ENCODE data around the gene ALDH1A1.
A peak's percentile ranks its signal among the peaks of the same experiment; 100 is the strongest.

The ALDH1A1 gene

GRCh38 chr9:72981433-72981832 lies 28.6 kb upstream of the ALDH1A1 start:
- Histone ChIP-seq H2AK5ac (ENCODE audit: low read length) (peak overlapping the region; percentile 57), H3K79me1 (ENCODE audit: low read length) (peaks cover 5% of the 10 kb centered on the region), H2BK12ac (ENCODE audit: low read length) (peak overlapping the region; percentile 99), H4K91ac (ENCODE audit: low read depth, low read length) (peak overlapping the region; percentile 85), H4K8ac (ENCODE audit: low read depth, low read length) (peak overlapping the region; percentile 53), H3K4me1 (ENCODE audit: control insufficient read depth in 1 of 2, insufficient read depth in 2 of 2, low read length in 2 of 2) (peaks cover 3 to 5% of the 10 kb centered on the region in 2 experiments), H2BK120ac (ENCODE audit: insufficient read depth, low read length, poor library complexity) (peak overlapping the region; percentile 64), H3K14ac (ENCODE audit: low read length) (peak overlapping the region; percentile 60), H3K27ac (ENCODE audit: low read depth, low read length) (peak overlapping the region; percentile 34), H3K23ac (ENCODE audit: low read length) (no peak overlapping the region), H3K18ac (ENCODE audit: low read length) (no peak overlapping the region), H3K9me3 (ENCODE audit: insufficient read depth, low read depth, low read length) (no peaks in the 10 kb centered on the region), H3K9ac (ENCODE audit: low read length) (no peak overlapping the region), H3K4me2 (ENCODE audit: low read length) (no peak overlapping the region), H4K12ac (ENCODE audit: low read depth, low read length) (no peak overlapping the region), H3K79me2 (ENCODE audit: control insufficient read depth, insufficient read depth, low read length, poor library complexity) (no peaks in the 10 kb centered on the region), H3K36me3 (ENCODE audit: control insufficient read depth in 1 of 2, insufficient read depth in 2 of 2, low read length in 2 of 2) (no peaks in the 10 kb centered on the region), H2BK5ac (ENCODE audit: low read depth, low read length, poor library complexity) (peak overlapping the region; percentile 72), H3K27me3 (ENCODE audit: insufficient read depth, low read length) (no peaks in the 10 kb centered on the region), H3K4ac (ENCODE audit: low read depth, low read length) (no peak overlapping the region), H3K4me3 (ENCODE audit: low read depth, low read length) (no peak overlapping the region), H2AFZ (ENCODE audit: insufficient read depth, low read length, poor library complexity) (peak overlapping the region; percentile 56)
- DNase-seq, result peak in 1 of 2 donors; percentile 18
- no CpG with 5 or more reads among the region's 5 CpGs for WGBS (ENCODE audit: extremely low coverage, insufficient coverage, insufficient read length)

DNA sequence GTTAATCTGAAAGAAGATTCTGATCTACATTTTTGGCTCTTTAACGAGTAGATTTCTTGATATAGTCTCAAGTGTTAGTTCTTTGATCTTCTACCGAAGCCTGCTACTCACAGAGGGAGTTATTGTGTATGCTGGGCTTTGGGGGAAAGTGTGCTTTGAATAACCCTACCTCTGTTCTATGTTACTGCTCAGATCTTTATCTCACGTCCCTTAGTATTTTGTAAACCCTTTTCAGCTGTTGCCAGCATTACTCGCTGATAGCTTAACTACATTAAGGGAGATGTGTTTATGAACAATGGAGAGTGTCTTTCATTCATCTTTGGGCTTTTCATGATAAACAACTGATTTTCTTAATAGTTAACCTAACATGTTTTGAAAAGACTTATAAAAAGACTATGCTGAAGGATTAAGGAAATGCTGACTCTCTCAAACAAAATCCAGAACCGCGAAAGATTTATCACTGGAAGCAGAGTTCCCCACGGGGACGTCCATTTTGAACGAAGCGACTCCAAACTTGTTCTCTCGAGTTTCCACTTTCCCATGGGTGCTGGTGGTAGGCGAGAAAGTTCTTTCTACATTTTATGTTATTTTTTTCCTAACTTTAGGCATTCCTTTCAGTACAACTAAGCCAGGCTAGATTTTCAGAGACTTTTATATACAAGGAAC lies 27.9 kb upstream of the ALDH1A1 start:
- Histone ChIP-seq H3K23ac (ENCODE audit: low read length) (no peak overlapping the region), H3K79me2 (ENCODE audit: control insufficient read depth, insufficient read depth, low read length, poor library complexity) (no peaks in the 10 kb centered on the region), H3K79me1 (ENCODE audit: low read length) (peaks cover 5% of the 10 kb centered on the region), H2BK5ac (ENCODE audit: low read depth, low read length, poor library complexity) (peak overlapping the region; percentile 68), H3K4me1 (ENCODE audit: control insufficient read depth in 1 of 2, insufficient read depth in 2 of 2, low read length in 2 of 2) (peaks cover 3 to 5% of the 10 kb centered on the region in 2 experiments), H3K4me3 (ENCODE audit: low read depth, low read length) (no peak overlapping the region), H3K9ac (ENCODE audit: low read length) (no peak overlapping the region), H3K18ac (ENCODE audit: low read length) (no peak overlapping the region), H2AFZ (ENCODE audit: insufficient read depth, low read length, poor library complexity) (no peak overlapping the region), H2BK12ac (ENCODE audit: low read length) (no peak overlapping the region), H4K91ac (ENCODE audit: low read depth, low read length) (peak overlapping the region; percentile 37), H3K36me3 (ENCODE audit: control insufficient read depth in 1 of 2, insufficient read depth in 2 of 2, low read length in 2 of 2) (no peaks in the 10 kb centered on the region), H4K8ac (ENCODE audit: low read depth, low read length) (no peak overlapping the region), H3K4me2 (ENCODE audit: low read length) (no peak overlapping the region), H3K14ac (ENCODE audit: low read length) (no peak overlapping the region), H2AK5ac (ENCODE audit: low read length) (no peak overlapping the region), H4K12ac (ENCODE audit: low read depth, low read length) (no peak overlapping the region), H3K27ac (ENCODE audit: low read depth, low read length) (peak overlapping the region; percentile 72), H3K9me3 (ENCODE audit: insufficient read depth, low read depth, low read length) (no peaks in the 10 kb centered on the region), H3K4ac (ENCODE audit: low read depth, low read length) (no peak overlapping the region), H3K27me3 (ENCODE audit: insufficient read depth, low read length) (no peaks in the 10 kb centered on the region), H2BK120ac (ENCODE audit: insufficient read depth, low read length, poor library complexity) (peak overlapping the region; percentile 43)
- DNase-seq, result peak; percentile 54 to 83
- no CpG with 5 or more reads among the region's 12 CpGs for WGBS (ENCODE audit: extremely low coverage, insufficient coverage, insufficient read length)

DNA sequence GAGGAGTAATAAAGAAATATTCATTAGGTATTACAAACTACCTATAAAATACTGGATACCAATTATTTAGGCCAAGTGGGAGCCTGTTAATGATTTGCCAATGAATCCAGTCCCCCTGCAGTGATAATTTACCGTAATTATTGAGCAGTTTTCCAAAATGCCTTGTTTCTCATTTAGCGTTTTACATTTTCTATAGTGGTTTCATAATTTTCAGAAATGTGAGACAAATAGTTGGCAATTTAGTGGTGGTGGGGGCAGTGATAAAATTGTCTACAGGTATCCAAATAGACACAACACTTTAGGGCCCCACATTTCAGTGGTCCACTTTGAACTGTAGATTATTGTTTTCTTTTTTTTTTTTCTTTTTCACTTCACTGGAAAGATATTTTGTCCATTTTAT lies 27.3 kb upstream of the ALDH1A1 start:
- no CpG with 5 or more reads among the region's 2 CpGs for WGBS (ENCODE audit: extremely low coverage, insufficient coverage, insufficient read length)
- H2AFZ ChIP-seq (ENCODE audit: insufficient read depth, low read length, poor library complexity), result no peak overlapping the region
- H4K8ac ChIP-seq (ENCODE audit: low read depth, low read length), result no peak overlapping the region
- no peak overlapping the region for H2AK5ac ChIP-seq (ENCODE audit: low read length)
- no peak overlapping the region for H3K18ac ChIP-seq (ENCODE audit: low read length)
- DNase-seq, result no peak
- H2BK5ac ChIP-seq (ENCODE audit: low read depth, low read length, poor library complexity), result no peak overlapping the region
- no peak overlapping the region for H2BK12ac ChIP-seq (ENCODE audit: low read length)
- H4K12ac ChIP-seq (ENCODE audit: low read depth, low read length), result no peak overlapping the region
- H3K79me1 ChIP-seq (ENCODE audit: low read length), result peaks cover 5% of the 10 kb centered on the region
- H3K79me2 ChIP-seq (ENCODE audit: control insufficient read depth, insufficient read depth, low read length, poor library complexity), result no peaks in the 10 kb centered on the region
- no peak overlapping the region for H2BK120ac ChIP-seq (ENCODE audit: insufficient read depth, low read length, poor library complexity)
- no peak overlapping the region for H3K14ac ChIP-seq (ENCODE audit: low read length)
- H3K36me3 ChIP-seq (ENCODE audit: control insufficient read depth in 1 of 2, insufficient read depth in 2 of 2, low read length in 2 of 2), result no peaks in the 10 kb centered on the region
- H3K4me2 ChIP-seq (ENCODE audit: low read length), result no peak overlapping the region
- H3K4me1 ChIP-seq (ENCODE audit: control insufficient read depth in 1 of 2, insufficient read depth in 2 of 2, low read length in 2 of 2), result peaks cover 3 to 5% of the 10 kb centered on the region in 2 experiments
- no peak overlapping the region for H3K9ac ChIP-seq (ENCODE audit: low read length)
- H3K23ac ChIP-seq (ENCODE audit: low read length), result no peak overlapping the region
- H3K27ac ChIP-seq (ENCODE audit: low read depth, low read length), result peak overlapping the region; percentile 19
- no peak overlapping the region for H3K4ac ChIP-seq (ENCODE audit: low read depth, low read length)
- no peak overlapping the region for H3K4me3 ChIP-seq (ENCODE audit: low read depth, low read length)
- no peaks in the 10 kb centered on the region for H3K27me3 ChIP-seq (ENCODE audit: insufficient read depth, low read length)
- H4K91ac ChIP-seq (ENCODE audit: low read depth, low read length), result no peak overlapping the region
- no peaks in the 10 kb centered on the region for H3K9me3 ChIP-seq (ENCODE audit: insufficient read depth, low read depth, low read length)

DNA sequence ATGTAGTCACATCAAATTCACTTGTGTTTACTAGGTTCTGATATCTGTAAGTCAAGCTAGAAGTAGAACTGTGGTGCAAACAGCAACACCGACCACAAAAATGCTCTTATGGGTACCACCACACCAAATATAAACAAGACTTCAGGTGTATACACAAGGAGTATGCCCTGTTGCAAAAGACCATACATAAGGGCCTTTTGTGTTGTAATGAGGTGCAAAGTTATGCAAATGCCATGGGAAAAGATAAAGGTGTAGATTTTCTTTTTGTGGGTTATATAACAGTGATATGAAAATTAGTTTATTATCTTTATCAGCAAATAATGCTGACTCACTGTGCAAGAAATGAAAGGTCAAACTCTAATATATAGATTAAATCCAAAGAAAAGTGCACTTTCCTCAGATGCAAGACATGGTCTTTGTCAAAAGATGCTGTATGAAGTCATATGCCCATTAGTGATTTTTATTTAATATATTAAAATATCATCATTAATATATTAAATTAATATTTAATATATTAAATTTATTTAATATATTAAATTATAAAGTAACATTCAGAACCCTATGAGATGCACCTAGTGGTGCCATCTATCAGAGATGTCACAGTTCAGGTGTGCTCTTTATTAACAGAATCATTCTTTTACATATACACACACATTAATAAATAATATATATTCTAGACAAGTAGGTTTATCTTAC lies 26.7 kb upstream of the ALDH1A1 start:
- Histone ChIP-seq H3K14ac (ENCODE audit: low read length) (no peak overlapping the region), H4K91ac (ENCODE audit: low read depth, low read length) (no peak overlapping the region), H3K9ac (ENCODE audit: low read length) (no peak overlapping the region), H4K12ac (ENCODE audit: low read depth, low read length) (no peak overlapping the region), H3K79me1 (ENCODE audit: low read length) (peaks cover 5% of the 10 kb centered on the region), H3K4me2 (ENCODE audit: low read length) (no peak overlapping the region), H2AFZ (ENCODE audit: insufficient read depth, low read length, poor library complexity) (no peak overlapping the region), H2BK12ac (ENCODE audit: low read length) (no peak overlapping the region), H2AK5ac (ENCODE audit: low read length) (no peak overlapping the region), H3K27ac (ENCODE audit: low read depth, low read length) (no peak overlapping the region), H3K4me3 (ENCODE audit: low read depth, low read length) (no peak overlapping the region), H2BK120ac (ENCODE audit: insufficient read depth, low read length, poor library complexity) (no peak overlapping the region), H3K23ac (ENCODE audit: low read length) (no peak overlapping the region), H3K9me3 (ENCODE audit: insufficient read depth, low read depth, low read length) (no peaks in the 10 kb centered on the region), H3K79me2 (ENCODE audit: control insufficient read depth, insufficient read depth, low read length, poor library complexity) (no peaks in the 10 kb centered on the region), H3K4me1 (ENCODE audit: control insufficient read depth in 1 of 2, insufficient read depth in 2 of 2, low read length in 2 of 2) (peaks cover 3 to 5% of the 10 kb centered on the region in 2 experiments), H3K18ac (ENCODE audit: low read length) (no peak overlapping the region), H2BK5ac (ENCODE audit: low read depth, low read length, poor library complexity) (no peak overlapping the region), H3K4ac (ENCODE audit: low read depth, low read length) (no peak overlapping the region), H3K27me3 (ENCODE audit: insufficient read depth, low read length) (no peaks in the 10 kb centered on the region), H3K36me3 (ENCODE audit: control insufficient read depth in 1 of 2, insufficient read depth in 2 of 2, low read length in 2 of 2) (no peaks in the 10 kb centered on the region), H4K8ac (ENCODE audit: low read depth, low read length) (no peak overlapping the region)
- no peak for DNase-seq
- WGBS (ENCODE audit: extremely low coverage, insufficient coverage, insufficient read length), result no CpG with 5 or more reads among the region's 1 CpG
